NB4 (cell line): ENCODE data around the gene TPD52L1.

ENCODE experiments used
- DNase-seq: peaks from one replicate; pipeline ENCODE4 v3.0.0; 2010; ENCODE audit warnings: low read depth
- H3K4me3 ChIP-seq: one replicate; pipeline ENCODE4 v1.5.1; 2011; ENCODE audit warnings: mild to moderate bottlenecking, low read depth, low read length, moderate library complexity
- MAX ChIP-seq: IDR thresholded peaks from 2 replicates; pipeline ENCODE4 v1.6.1; 2011; ENCODE audit warnings: low read depth, low read length
- MYC ChIP-seq: IDR thresholded peaks from 2 replicates; pipeline ENCODE4 v1.6.1; 2011; ENCODE audit warnings: low read depth, low read length
- POLR2A ChIP-seq: IDR thresholded peaks from 2 replicates; pipeline ENCODE4 v1.6.1; 2011; ENCODE audit warnings: mild to moderate bottlenecking; ENCODE audit not compliant: insufficient read length; ENCODE audit errors: extremely low read depth
- TF ChIP-seq, protein P1 (sequence below): IDR thresholded peaks from one replicate; pipeline ENCODE4 v1.5.1; 2012; ENCODE audit warnings: low read depth, low read length

Gene TPD52L1

DNA sequence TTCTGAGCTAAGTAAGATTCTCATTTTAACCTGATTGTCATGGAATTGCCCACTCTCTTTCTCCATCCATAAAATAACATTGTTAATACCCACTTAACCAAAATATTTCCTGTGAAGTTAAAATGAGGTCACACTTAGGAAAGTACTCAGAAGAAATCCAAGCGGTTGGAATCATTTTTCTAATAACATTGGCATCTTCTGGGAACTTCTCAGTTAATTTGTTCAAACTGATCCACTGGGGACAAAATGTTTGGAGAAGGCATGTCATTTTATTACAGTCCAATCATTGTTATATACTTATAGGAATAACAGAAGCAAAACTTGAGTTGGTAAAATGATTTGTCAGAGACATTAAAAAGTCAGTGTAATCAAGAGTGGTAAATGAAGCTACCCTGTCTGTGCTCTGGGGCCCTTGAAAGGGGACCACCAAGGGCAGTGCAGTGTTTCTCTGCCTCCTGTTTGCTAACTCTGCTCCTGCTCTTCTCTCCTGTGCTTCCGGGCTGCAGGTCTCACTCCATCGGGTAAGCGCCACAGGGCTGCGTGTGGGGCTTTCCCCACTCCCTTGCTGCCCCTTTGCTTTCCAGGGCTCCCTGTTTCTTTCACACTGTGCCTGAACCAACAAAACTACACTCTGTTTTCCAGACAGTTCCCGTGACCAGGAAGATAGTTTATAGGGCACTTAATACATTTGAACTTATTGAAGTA, 98.1 kb downstream of the TPD52L1 start:
- no peak for DNase-seq
- no peak for TF ChIP-seq MAX
- TF ChIP-seq, protein P1, sequence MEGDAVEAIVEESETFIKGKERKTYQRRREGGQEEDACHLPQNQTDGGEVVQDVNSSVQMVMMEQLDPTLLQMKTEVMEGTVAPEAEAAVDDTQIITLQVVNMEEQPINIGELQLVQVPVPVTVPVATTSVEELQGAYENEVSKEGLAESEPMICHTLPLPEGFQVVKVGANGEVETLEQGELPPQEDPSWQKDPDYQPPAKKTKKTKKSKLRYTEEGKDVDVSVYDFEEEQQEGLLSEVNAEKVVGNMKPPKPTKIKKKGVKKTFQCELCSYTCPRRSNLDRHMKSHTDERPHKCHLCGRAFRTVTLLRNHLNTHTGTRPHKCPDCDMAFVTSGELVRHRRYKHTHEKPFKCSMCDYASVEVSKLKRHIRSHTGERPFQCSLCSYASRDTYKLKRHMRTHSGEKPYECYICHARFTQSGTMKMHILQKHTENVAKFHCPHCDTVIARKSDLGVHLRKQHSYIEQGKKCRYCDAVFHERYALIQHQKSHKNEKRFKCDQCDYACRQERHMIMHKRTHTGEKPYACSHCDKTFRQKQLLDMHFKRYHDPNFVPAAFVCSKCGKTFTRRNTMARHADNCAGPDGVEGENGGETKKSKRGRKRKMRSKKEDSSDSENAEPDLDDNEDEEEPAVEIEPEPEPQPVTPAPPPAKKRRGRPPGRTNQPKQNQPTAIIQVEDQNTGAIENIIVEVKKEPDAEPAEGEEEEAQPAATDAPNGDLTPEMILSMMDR: no peak
- no peak for TF ChIP-seq MYC
- TF ChIP-seq POLR2A: no peak
- H3K4me3 ChIP-seq: no peak overlapping the region

DNA sequence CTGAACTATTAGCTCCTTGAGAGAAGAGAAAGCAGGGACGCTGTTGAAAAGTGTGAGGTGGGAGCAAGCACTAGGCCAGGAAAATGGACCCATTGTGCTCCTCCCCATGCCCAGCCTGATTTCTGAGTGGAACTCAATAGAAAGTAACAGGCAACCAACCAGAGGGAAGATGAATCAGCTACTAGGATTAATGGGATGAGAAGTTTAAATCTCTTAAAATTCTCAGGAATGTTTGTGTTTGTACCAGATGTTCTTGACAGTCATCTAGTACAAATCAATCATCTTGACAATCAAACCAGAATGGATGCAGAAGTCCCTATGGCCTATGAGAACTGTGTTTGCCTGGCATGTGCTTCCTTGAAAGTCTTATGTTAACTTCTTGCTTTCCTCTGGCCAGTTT, 99.3 kb downstream of the TPD52L1 start:
- DNase-seq: no peak
- no peak for TF ChIP-seq MYC
- TF ChIP-seq MAX: no peak
- TF ChIP-seq, protein P1: no peak
- TF ChIP-seq POLR2A: no peak
- no peak overlapping the region for H3K4me3 ChIP-seq

DNA sequence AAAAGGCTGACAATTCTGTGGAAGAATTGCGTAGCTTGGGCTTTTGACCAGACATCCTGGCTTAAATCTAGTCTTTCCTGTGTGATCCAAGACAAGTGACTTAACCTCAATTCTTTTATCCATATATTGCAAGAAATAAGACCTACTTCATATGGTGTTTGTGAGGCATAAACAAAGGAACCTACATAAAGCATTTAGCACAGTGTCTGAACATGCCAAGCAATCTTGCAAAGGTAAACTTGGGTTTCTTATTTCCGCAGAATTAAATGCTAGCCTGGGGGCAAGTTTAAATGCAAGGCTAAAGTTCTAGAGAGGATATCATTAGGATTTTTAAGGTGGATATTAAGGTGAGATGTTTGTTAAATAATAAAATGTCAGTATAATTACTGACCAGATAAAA, 100.3 kb downstream of the TPD52L1 start:
- DNase-seq: no peak
- H3K4me3 ChIP-seq: no peak overlapping the region
- TF ChIP-seq POLR2A: no peak
- TF ChIP-seq, protein P1: no peak
- TF ChIP-seq MYC: no peak
- no peak for TF ChIP-seq MAX

GRCh38 chr6:125254321-125254720, 100.7 kb downstream of the TPD52L1 start:
- no peak for DNase-seq
- H3K4me3 ChIP-seq: no peak overlapping the region
- no peak for TF ChIP-seq MAX
- TF ChIP-seq, protein P1: no peak
- TF ChIP-seq POLR2A: no peak
- no peak for TF ChIP-seq MYC

DNA sequence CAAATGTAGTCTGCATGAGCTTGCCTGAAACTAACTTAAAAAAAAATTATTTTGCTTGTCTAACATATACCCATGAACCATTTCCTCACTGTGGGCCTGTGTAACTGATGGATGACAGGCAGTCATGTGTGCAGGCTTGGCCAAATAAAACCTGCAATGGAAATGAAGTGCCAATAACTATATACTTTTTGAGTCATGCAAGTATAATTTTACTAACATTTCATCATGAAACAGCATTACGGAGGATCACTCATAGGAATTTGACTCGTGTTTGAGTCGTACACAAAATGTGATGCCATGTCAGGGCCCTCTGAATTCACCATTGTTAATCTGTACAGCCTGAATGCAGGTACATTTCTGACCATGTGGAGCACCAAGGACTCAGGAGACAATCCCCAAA, 101.6 kb downstream of the TPD52L1 start:
- H3K4me3 ChIP-seq: no peak overlapping the region
- TF ChIP-seq POLR2A: no peak
- DNase-seq: no peak

- DNase-seq: no peak
- no peak overlapping the region for H3K4me3 ChIP-seq
- TF ChIP-seq MAX: no peak
- TF ChIP-seq MYC: no peak
- TF ChIP-seq, protein P1: no peak
- no peak for TF ChIP-seq POLR2A
These were observed 103.8 kb downstream of the TPD52L1 start for GRCh38 chr6:125257351-125257750.
